D721Med (cell line): Measurements from ENCODE around the gene TMEM132C.

ENCODE experiments used
- DNase-seq: peaks from one replicate; pipeline ENCODE4 v3.0.0; 2011; ENCODE audit warnings: low spot score; ENCODE audit not compliant: insufficient read length
- FAIRE-seq: peaks from 2 replicates; lab custom pipeline; 2011; peaks lifted over from hg19 to GRCh38; lab: Jason Lieb, UNC
- CTCF ChIP-seq: IDR thresholded peaks from 2 replicates; pipeline ENCODE4 v1.5.1; 2012; ENCODE audit warnings: mild to moderate bottlenecking, control low read depth; ENCODE audit not compliant: insufficient read depth; ENCODE audit errors: missing control alignments

The TMEM132C gene

DNA sequence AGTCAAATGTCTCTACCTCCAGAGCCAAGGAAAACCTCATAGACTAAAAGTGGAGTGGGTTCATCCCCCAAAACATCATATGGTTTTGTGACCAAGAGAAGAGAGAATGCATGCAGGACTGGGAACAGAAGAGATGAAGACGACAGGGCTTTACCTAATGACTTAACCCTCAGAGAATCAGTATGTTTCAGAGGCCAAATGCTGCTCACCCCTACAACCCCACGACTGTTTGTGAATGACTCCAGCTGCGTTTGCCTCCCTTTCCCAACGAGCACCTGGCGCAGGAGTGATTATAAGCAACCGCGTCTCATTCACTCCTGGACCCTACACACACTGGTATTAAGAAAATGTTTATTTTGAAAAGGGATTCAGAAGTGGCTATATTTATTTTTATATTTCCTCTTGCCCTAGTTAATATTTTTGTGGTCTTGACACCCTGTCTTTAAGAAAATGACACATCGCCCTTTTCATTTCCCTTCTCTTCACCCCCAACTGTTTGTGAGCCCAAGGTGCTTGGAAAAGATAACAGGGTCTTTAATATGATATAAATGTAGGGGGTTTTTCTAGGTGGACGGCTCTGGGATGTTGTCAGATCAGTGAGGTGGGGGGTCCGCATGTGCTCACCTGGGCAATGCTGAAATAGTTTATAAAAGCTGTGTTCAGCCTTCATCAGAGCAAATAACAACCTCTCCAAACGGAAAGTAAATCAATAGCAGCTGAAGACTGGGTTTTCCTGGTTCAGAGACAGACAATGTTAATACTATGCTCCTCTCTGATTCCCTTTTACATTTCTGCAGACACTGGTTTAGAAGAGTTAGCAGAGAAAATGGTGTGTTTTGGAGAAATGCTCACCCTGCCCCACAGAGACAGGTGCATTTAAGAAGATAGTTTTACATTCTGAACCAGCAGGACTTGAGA is 479.1 kb downstream of the TMEM132C start:
- TF ChIP-seq CTCF = no peak
- FAIRE-seq (no peak), DNase-seq (no peak)

- DNase-seq (no peak), FAIRE-seq (no peak)
- TF ChIP-seq CTCF = no peak
Measured at GRCh38 chr12:128747441-128747840, 480.5 kb downstream of the TMEM132C start.

- FAIRE-seq (no peak), DNase-seq (no peak)
- no peak for TF ChIP-seq CTCF
Measured at GRCh38 chr12:128752386-128752785, 485.4 kb downstream of the TMEM132C start.

- no peak for TF ChIP-seq CTCF
- FAIRE-seq (no peak), DNase-seq (no peak)
Measured at GRCh38 chr12:128753438-128753837, 486.5 kb downstream of the TMEM132C start.

DNA sequence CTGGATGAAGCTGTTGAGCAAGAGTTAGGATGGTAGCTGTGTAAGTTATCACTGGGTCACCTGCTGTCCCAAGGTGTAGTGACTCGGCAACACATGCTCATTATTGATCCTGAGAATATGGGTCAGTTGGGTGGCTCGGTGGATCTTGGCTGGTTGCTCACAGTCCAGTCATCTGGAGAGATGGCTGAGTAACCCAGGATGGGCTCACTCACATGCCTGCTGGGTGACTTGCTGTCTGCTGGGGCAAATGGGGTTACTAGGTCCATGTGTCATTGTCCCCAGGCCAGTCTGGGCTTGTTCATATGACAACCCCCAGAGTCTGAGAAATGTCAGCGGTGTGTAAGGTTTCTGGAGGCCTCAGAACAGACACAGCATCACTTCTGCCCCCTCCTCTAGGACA is 487.3 kb downstream of the TMEM132C start:
- FAIRE-seq = no peak
- TF ChIP-seq CTCF = no peak
- DNase-seq = no peak

DNA sequence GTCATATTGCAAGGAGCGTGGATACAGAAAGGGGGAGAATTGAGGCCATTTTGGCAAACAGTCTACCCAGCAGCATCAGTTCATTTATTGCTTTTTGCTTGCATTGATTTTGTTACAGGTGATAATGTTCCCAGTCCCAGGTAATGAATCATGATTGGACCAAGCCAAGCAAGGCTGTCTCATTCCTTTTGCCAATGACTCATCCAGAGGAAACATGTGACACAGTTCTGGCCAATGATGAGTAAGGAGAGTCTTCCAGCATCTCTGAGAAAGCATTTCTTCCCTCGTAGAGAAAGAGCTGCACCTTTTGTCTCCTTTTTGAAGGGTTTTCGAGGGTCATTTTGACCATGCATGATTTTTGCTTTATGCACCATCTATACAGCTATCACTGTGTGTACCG is 488.6 kb downstream of the TMEM132C start:
- TF ChIP-seq CTCF = no peak
- DNase-seq (no peak), FAIRE-seq (no peak)
